ENCODE measurements around the gene HINT3. TPM values are rescaled to one million over a fixed set of nuclear protein-coding genes. Genes with fewer than 3 reads are reported as not detected.

HINT3 gene
- total and polyA plus RNA-seq, 4 donors = 5.6 to 17.4 (median 10.6) TPM

DNA sequence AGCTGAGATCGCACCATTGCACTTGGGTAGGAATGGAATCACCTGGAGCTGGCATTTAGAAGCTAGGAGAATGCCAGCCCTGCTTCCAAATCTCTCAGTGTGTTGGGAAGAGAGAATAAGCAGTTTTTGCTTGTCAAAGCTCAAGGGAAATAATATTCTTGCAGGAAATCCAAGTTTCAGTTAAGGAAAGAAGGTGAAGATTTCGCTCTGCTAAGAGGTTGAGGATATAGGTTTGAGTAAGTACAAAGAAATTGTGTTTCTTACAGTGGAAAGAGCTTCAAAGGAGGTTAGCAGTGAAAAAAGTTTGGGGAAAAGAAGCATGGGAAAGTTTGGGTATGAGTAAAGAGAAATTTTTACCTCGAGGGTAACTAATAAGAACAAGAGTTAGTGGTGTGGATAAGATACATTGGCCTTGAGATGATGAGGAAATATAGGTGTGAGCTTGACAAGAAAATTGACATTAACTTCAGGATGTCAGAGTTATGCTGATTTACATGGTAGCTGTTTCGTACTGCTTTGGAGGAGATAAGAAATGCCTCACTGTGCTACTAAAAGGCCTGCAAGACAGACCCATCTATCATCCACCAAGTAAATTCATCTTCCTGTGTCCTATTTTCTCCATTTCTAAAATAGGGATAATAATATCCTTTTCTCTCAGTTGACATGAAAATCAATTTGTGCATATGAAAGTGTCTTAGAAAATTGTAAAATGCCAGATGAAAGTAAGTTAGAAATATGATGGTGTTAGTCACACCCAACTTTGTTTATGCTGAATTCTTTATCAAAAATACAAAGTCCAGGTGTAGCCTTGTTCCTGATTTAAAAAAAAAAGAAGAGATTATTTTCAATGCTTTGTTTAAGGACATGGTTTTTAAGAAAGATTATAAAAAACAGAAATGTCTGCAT, 12.8 kb upstream of the HINT3 start:
- Histone ChIP-seq H3K27me3 (ENCODE audit: control insufficient read depth in 4 of 4, insufficient read depth in 4 of 4, low read length in 3 of 4) (no peaks in the 10 kb centered on the region), H3K4me3 (ENCODE audit: low read depth in 1 of 3, low read length in 3 of 3) (no peak overlapping the region), H3K36me3 (ENCODE audit: control insufficient read depth in 4 of 4, insufficient read depth in 3 of 4, low read depth in 1 of 4, low read length in 3 of 4) (no peaks in the 10 kb centered on the region), H3K4me1 (ENCODE audit: control insufficient read depth in 4 of 4, insufficient read depth in 4 of 4, low read length in 3 of 4) (peaks cover 4 to 22% (median 20%) of the 10 kb centered on the region in 4 donors), H3K9me3 (ENCODE audit: control insufficient read depth in 4 of 4, low read length in 3 of 4) (no peaks in the 10 kb centered on the region), H3K27ac (ENCODE audit: low read depth in 1 of 2, low read length in 2 of 2) (peak overlapping the region; percentile 66 to 83), H3K9ac (ENCODE audit: low read depth in 1 of 2, low read length in 2 of 2) (peak overlapping the region in 1 of 2 donors; percentile 50)
- TF ChIP-seq, protein P1, sequence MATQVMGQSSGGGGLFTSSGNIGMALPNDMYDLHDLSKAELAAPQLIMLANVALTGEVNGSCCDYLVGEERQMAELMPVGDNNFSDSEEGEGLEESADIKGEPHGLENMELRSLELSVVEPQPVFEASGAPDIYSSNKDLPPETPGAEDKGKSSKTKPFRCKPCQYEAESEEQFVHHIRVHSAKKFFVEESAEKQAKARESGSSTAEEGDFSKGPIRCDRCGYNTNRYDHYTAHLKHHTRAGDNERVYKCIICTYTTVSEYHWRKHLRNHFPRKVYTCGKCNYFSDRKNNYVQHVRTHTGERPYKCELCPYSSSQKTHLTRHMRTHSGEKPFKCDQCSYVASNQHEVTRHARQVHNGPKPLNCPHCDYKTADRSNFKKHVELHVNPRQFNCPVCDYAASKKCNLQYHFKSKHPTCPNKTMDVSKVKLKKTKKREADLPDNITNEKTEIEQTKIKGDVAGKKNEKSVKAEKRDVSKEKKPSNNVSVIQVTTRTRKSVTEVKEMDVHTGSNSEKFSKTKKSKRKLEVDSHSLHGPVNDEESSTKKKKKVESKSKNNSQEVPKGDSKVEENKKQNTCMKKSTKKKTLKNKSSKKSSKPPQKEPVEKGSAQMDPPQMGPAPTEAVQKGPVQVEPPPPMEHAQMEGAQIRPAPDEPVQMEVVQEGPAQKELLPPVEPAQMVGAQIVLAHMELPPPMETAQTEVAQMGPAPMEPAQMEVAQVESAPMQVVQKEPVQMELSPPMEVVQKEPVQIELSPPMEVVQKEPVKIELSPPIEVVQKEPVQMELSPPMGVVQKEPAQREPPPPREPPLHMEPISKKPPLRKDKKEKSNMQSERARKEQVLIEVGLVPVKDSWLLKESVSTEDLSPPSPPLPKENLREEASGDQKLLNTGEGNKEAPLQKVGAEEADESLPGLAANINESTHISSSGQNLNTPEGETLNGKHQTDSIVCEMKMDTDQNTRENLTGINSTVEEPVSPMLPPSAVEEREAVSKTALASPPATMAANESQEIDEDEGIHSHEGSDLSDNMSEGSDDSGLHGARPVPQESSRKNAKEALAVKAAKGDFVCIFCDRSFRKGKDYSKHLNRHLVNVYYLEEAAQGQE (IDR thresholded peaks at IDR 0.05) = no peak
- TF ChIP-seq HNF4A (conservative IDR thresholded peaks at IDR 0.05) (no peak), EGR1 (IDR thresholded peaks at IDR 0.05; ENCODE audit: low read depth in 2 of 2) (no peak), GABPA (IDR thresholded peaks at IDR 0.05 in 1 of 2, conservative IDR thresholded peaks at IDR 0.05 in 1 of 2) (no peak), SP1 (IDR thresholded peaks at IDR 0.05) (no peak), RAD21 (IDR thresholded peaks at IDR 0.05) (no peak)
- 82% methylated on average over 4 of the region's 4 CpGs for WGBS
- DNase-seq (ENCODE audit: low spot score) = no peak

DNA sequence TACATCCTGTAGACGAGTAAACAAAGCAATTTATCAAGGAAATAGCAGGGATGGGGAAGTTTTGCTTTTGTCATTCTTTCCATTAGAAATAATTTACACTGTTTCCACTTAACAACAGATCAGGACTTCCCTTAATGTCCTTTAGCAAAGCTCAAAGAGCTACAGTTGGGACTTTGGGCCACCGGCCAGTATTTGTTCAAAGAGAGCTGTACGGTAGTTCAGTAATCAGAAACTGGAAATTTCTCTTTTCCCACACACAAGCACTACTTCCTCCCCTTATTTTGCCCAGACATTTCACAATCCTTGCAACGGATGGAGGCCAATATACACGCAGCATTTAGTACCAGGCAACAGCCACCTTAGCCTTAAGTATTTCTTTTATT, 12.1 kb upstream of the HINT3 start:
- WGBS = 3% methylated on average over 5 of the region's 5 CpGs
- Histone ChIP-seq H3K27me3 (ENCODE audit: control insufficient read depth in 4 of 4, insufficient read depth in 4 of 4, low read length in 3 of 4) (no peaks in the 10 kb centered on the region), H3K4me3 (ENCODE audit: low read depth in 1 of 3, low read length in 3 of 3) (no peak overlapping the region)

More for the DNA sequence above, 12.1 kb upstream of the HINT3 start:
- Histone ChIP-seq H3K36me3 (ENCODE audit: control insufficient read depth in 4 of 4, insufficient read depth in 3 of 4, low read depth in 1 of 4, low read length in 3 of 4) (no peaks in the 10 kb centered on the region), H3K27ac (ENCODE audit: low read depth in 1 of 2, low read length in 2 of 2) (peak overlapping the region; percentile 66 to 83), H3K9me3 (ENCODE audit: control insufficient read depth in 4 of 4, low read length in 3 of 4) (no peaks in the 10 kb centered on the region), H3K9ac (ENCODE audit: low read depth in 1 of 2, low read length in 2 of 2) (peak overlapping the region in 1 of 2 donors; percentile 17), H3K4me1 (ENCODE audit: control insufficient read depth in 4 of 4, insufficient read depth in 4 of 4, low read length in 3 of 4) (peaks cover 4 to 22% (median 20%) of the 10 kb centered on the region in 4 donors)
- TF ChIP-seq, protein P1 (IDR thresholded peaks at IDR 0.05) = no peak
- TF ChIP-seq RAD21 (IDR thresholded peaks at IDR 0.05) (peak; percentile 48 to 64), TAF1 (conservative IDR thresholded peaks at IDR 0.05) (peak; percentile 24), NR2F2 (IDR thresholded peaks at IDR 0.05) (peak; percentile 53), EGR1 (IDR thresholded peaks at IDR 0.05; ENCODE audit: low read depth in 2 of 2) (peak; percentile 76 to 98), FOXA2 (IDR thresholded peaks at IDR 0.05) (peak; percentile 54), HNF4G (IDR thresholded peaks at IDR 0.05) (peak; percentile 53), YY1 (IDR thresholded peaks at IDR 0.05) (peak; percentile 82), GABPA (IDR thresholded peaks at IDR 0.05 in 1 of 2, conservative IDR thresholded peaks at IDR 0.05 in 1 of 2) (peak in 1 of 2 donors; percentile 54), HNF4A (conservative IDR thresholded peaks at IDR 0.05) (peak; percentile 83 to 84), SP1 (IDR thresholded peaks at IDR 0.05) (peak; percentile 92), RXRA (IDR thresholded peaks at IDR 0.05) (peak; percentile 65 to 86), FOXA1 (IDR thresholded peaks at IDR 0.05) (peak; percentile 27), JUND (IDR thresholded peaks at IDR 0.05) (peak; percentile 87 to 93)
- TF ChIP-seq, protein P2, sequence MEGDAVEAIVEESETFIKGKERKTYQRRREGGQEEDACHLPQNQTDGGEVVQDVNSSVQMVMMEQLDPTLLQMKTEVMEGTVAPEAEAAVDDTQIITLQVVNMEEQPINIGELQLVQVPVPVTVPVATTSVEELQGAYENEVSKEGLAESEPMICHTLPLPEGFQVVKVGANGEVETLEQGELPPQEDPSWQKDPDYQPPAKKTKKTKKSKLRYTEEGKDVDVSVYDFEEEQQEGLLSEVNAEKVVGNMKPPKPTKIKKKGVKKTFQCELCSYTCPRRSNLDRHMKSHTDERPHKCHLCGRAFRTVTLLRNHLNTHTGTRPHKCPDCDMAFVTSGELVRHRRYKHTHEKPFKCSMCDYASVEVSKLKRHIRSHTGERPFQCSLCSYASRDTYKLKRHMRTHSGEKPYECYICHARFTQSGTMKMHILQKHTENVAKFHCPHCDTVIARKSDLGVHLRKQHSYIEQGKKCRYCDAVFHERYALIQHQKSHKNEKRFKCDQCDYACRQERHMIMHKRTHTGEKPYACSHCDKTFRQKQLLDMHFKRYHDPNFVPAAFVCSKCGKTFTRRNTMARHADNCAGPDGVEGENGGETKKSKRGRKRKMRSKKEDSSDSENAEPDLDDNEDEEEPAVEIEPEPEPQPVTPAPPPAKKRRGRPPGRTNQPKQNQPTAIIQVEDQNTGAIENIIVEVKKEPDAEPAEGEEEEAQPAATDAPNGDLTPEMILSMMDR (IDR thresholded peaks at IDR 0.05; ENCODE audit: low read depth, low read length, missing input control) = no peak
- TF ChIP-seq, protein P3, sequence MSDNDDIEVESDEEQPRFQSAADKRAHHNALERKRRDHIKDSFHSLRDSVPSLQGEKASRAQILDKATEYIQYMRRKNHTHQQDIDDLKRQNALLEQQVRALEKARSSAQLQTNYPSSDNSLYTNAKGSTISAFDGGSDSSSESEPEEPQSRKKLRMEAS (IDR thresholded peaks at IDR 0.05) = peak; percentile 100
- TF ChIP-seq, protein P4, sequence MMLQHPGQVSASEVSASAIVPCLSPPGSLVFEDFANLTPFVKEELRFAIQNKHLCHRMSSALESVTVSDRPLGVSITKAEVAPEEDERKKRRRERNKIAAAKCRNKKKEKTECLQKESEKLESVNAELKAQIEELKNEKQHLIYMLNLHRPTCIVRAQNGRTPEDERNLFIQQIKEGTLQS (IDR thresholded peaks at IDR 0.05) = peak; percentile 72
- TF ChIP-seq, protein P5, sequence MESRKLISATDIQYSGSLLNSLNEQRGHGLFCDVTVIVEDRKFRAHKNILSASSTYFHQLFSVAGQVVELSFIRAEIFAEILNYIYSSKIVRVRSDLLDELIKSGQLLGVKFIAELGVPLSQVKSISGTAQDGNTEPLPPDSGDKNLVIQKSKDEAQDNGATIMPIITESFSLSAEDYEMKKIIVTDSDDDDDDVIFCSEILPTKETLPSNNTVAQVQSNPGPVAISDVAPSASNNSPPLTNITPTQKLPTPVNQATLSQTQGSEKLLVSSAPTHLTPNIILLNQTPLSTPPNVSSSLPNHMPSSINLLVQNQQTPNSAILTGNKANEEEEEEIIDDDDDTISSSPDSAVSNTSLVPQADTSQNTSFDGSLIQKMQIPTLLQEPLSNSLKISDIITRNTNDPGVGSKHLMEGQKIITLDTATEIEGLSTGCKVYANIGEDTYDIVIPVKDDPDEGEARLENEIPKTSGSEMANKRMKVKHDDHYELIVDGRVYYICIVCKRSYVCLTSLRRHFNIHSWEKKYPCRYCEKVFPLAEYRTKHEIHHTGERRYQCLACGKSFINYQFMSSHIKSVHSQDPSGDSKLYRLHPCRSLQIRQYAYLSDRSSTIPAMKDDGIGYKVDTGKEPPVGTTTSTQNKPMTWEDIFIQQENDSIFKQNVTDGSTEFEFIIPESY (IDR thresholded peaks at IDR 0.05) = peak; percentile 88
- DNase-seq (ENCODE audit: low spot score) = no peak
